Endodermal cell (in vitro differentiated cells): Measurements from ENCODE around the gene GARIN5A. TPM values are rescaled to one million over a fixed set of nuclear protein-coding genes. Genes with fewer than 3 reads are reported as not detected.

Experiments
- DNase-seq: peaks from one replicate; pipeline ENCODE4 v3.0.0-alpha.2; 2017
- H3K27ac ChIP-seq: 2 replicates; pipeline ENCODE4 v1.5.1; 2013; ENCODE audit warnings: mild to moderate bottlenecking, low read depth, low read length, moderate library complexity
- H3K27me3 ChIP-seq: 2 replicates; pipeline ENCODE4 v1.6.1; 2013; ENCODE audit warnings: mild to moderate bottlenecking, low read length, moderate library complexity; ENCODE audit not compliant: insufficient read depth, control insufficient read depth, poor library complexity, severe bottlenecking
- H3K36me3 ChIP-seq: 2 replicates; pipeline ENCODE4 v1.7.0; 2013; ENCODE audit warnings: mild to moderate bottlenecking, low read length, moderate library complexity; ENCODE audit not compliant: control insufficient read depth, insufficient read depth
- H3K4me1 ChIP-seq: one replicate; pipeline ENCODE4 v1.7.0; 2013; ENCODE audit warnings: low read length; ENCODE audit not compliant: control insufficient read depth, insufficient read depth
- H3K4me3 ChIP-seq: 2 replicates; pipeline ENCODE4 v1.5.1; 2013; ENCODE audit warnings: mild to moderate bottlenecking, low read length, moderate library complexity
- H3K9ac ChIP-seq: 2 replicates; pipeline ENCODE4 v1.6.1; 2013; ENCODE audit warnings: mild to moderate bottlenecking, low read length, moderate library complexity; ENCODE audit not compliant: poor library complexity, severe bottlenecking; ENCODE audit errors: extremely low read depth
- H3K9me3 ChIP-seq: 2 replicates; pipeline ENCODE4 v1.6.1; 2013; ENCODE audit warnings: mild to moderate bottlenecking, low read length, moderate library complexity; ENCODE audit not compliant: control insufficient read depth
- H3K27ac Mint-ChIP-seq: 2 replicates; pipeline ENCODE4 v1.8.0; 2020; ENCODE audit warnings: mixed read lengths
- H3K27me3 Mint-ChIP-seq: 2 replicates; pipeline ENCODE4 v1.8.0; 2021; ENCODE audit warnings: mild to moderate bottlenecking, mixed read lengths; ENCODE audit not compliant: insufficient read depth
- H3K36me3 Mint-ChIP-seq: 2 replicates; pipeline ENCODE4 v1.8.0; 2020; ENCODE audit warnings: low read depth, mixed read lengths
- H3K4me1 Mint-ChIP-seq: 2 replicates; pipeline ENCODE4 v1.8.0; 2020; ENCODE audit warnings: mixed read lengths
- H3K4me3 Mint-ChIP-seq: 2 replicates; pipeline ENCODE4 v1.8.0; 2020; ENCODE audit warnings: mild to moderate bottlenecking, moderate library complexity, mixed read lengths
- H3K9me3 Mint-ChIP-seq: 2 replicates; pipeline ENCODE4 v1.8.0; 2020; ENCODE audit warnings: mild to moderate bottlenecking, mixed read lengths
- CTCF ChIP-seq: fragments of 200-600 bp; sonication (generic); conservative IDR thresholded peaks from 2 replicates; pipeline ENCODE4 v1.5.0; 2021; ENCODE audit warnings: antibody characterized with exemption, mild to moderate bottlenecking
- WGBS, 2 experiments: methylation state at CpG; one replicate each; pipeline versions ENCODE4 v1.1.5 to v1.1.7; 2013; ENCODE audit warnings: missing lambda C conversion rate in 2 of 2, mixed read lengths in 1 of 2; ENCODE audit not compliant: insufficient coverage in 1 of 2, insufficient read length in 1 of 2; 5-methylcytosine and 5-hydroxymethylcytosine counted together
- total RNA-seq, 2 donors: library from RNA; stranded (reverse); fragmentation: NEBNext Ultra II Directional in 1 of 2; extraction: Animal tissue kit (Norgen Biotek cat#: 25700) in 1 of 2; gene quantifications; 2 replicates in 1 of 2; 3 replicates in 1 of 2; pipeline ENCODE4 v1.2.1, GENCODE V29; 2021

GARIN5A gene
- total RNA-seq, 2 donors from 2014 or later = 8.3 to 9.5 TPM

DNA sequence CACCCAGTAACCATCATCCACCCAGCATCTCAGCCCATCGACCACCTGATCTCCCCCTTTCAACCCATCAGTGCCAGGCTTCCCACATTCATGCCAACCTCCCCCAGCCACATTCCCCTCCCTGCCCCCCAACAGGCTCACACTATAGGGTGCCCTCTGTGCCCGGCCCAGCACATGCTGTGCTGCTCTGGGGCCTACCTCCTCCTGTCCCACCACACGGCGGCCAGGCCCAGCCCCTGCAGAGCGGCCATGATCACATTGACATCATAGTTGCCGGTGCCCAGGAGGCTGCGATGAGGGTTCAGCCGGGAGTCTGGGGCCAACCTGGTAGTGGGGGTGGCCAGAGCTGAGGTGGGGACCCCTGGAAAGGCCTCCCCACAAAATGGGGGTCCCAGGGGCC, 30.7 kb upstream of the GARIN5A start:
- H3K9me3 Mint-ChIP-seq = no peaks in the 10 kb centered on the region
- H3K4me3 Mint-ChIP-seq = no peak overlapping the region
- WGBS, 2 experiments = 83 to 92% methylated on average over 5 to 8 of the region's 8 CpGs
- no peaks in the 10 kb centered on the region for H3K4me1 ChIP-seq
- no peak overlapping the region for H3K27ac ChIP-seq
- H3K9me3 ChIP-seq = no peaks in the 10 kb centered on the region
- DNase-seq = no peak
- peaks cover 14% of the 10 kb centered on the region for H3K27me3 Mint-ChIP-seq
- H3K4me1 Mint-ChIP-seq = peaks cover 1% of the 10 kb centered on the region
- H3K9ac ChIP-seq = no peak overlapping the region
- TF ChIP-seq CTCF = no peak
- no peaks in the 10 kb centered on the region for H3K27me3 ChIP-seq
- no peaks in the 10 kb centered on the region for H3K36me3 Mint-ChIP-seq
- no peak overlapping the region for H3K27ac Mint-ChIP-seq
- H3K36me3 ChIP-seq = no peaks in the 10 kb centered on the region
- H3K4me3 ChIP-seq = no peak overlapping the region

- H3K4me3 Mint-ChIP-seq = no peak overlapping the region
Measured at GRCh38 chr19:50506700-50507099, 30.1 kb upstream of the GARIN5A start.

GRCh38 chr19:50505856-50506611, 29.4 kb upstream of the GARIN5A start:
- no peaks in the 10 kb centered on the region for H3K4me1 ChIP-seq
- Mint-ChIP-seq H3K9me3 (no peaks in the 10 kb centered on the region), H3K4me1 (no peaks in the 10 kb centered on the region), H3K36me3 (no peaks in the 10 kb centered on the region), H3K27me3 (peaks cover 17% of the 10 kb centered on the region), H3K27ac (no peak overlapping the region), H3K4me3 (no peak overlapping the region)
- no peak overlapping the region for H3K27ac ChIP-seq
- WGBS, 2 experiments = 92 to 96% methylated on average over 18 to 30 of the region's 30 CpGs
- no peak for TF ChIP-seq CTCF
- H3K27me3 ChIP-seq = no peaks in the 10 kb centered on the region
- no peak overlapping the region for H3K9ac ChIP-seq
- no peaks in the 10 kb centered on the region for H3K36me3 ChIP-seq
- H3K4me3 ChIP-seq = no peak overlapping the region
- no peaks in the 10 kb centered on the region for H3K9me3 ChIP-seq
- DNase-seq = no peak

More at GRCh38 chr19:50506700-50507099, 30.1 kb upstream of the GARIN5A start:
- Mint-ChIP-seq H3K27me3 (peaks cover 16% of the 10 kb centered on the region), H3K4me1 (no peaks in the 10 kb centered on the region), H3K9me3 (no peaks in the 10 kb centered on the region), H3K36me3 (no peaks in the 10 kb centered on the region), H3K27ac (no peak overlapping the region)
- H3K36me3 ChIP-seq = no peaks in the 10 kb centered on the region
- no peak overlapping the region for H3K9ac ChIP-seq
- no peak overlapping the region for H3K4me3 ChIP-seq
- H3K9me3 ChIP-seq = no peaks in the 10 kb centered on the region
- no peak for DNase-seq
- H3K27ac ChIP-seq = no peak overlapping the region
- WGBS, 2 experiments = 90% methylated on average over 4 of the region's 10 CpGs; no CpG with 5 or more reads in 1 of the 2 experiments
- no peaks in the 10 kb centered on the region for H3K27me3 ChIP-seq
- no peaks in the 10 kb centered on the region for H3K4me1 ChIP-seq
- TF ChIP-seq CTCF = no peak
